Measurements from ENCODE around the gene TEDC1.

Gene TEDC1

DNA sequence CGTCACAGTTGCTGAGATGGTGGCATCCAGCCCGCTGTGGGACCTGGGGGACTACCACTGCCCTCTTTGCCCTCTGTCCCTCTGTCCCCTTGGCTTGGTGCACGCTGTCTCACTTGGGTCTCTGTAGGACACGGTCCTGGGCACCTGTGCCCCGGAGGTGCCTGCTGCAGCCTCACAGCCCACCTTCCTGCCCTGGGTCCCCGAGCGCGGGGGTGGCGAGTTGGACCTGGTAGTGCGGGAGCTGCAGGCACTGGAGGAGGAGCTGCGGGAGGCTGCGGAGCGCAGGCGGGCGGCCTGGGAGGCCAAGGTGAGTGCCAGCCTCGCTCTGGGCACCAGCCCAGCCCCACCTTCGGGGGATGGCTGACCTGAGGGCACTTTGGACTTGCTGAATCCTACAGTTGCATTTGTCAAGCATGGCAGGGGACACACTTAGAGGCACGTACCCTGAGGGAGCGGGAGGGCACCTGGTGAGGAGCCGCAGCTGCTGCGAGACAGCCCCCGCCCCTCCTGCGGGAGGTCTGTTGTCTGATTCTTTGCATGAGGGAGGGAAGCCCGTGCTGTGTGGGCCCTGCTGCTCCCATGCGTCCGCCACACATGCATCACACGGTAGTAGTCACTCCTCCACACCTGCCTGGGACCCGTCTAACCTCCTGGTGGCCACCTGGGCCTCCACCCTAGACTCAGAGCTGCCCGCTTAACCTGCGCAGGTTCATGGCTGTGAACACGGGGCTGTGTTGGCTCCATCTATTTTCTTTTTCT lies 6.8 kb downstream of the TEDC1 start:
- no peak for DNase-seq

- no peak for DNase-seq
These were observed 7.6 kb downstream of the TEDC1 start for GRCh38 chr14:105498430-105499255.

- DNase-seq = no peak
These were observed 8.4 kb downstream of the TEDC1 start for GRCh38 chr14:105499256-105500035.

- no peak for DNase-seq
These were observed 9.1 kb downstream of the TEDC1 start for GRCh38 chr14:105500036-105500725.

DNA sequence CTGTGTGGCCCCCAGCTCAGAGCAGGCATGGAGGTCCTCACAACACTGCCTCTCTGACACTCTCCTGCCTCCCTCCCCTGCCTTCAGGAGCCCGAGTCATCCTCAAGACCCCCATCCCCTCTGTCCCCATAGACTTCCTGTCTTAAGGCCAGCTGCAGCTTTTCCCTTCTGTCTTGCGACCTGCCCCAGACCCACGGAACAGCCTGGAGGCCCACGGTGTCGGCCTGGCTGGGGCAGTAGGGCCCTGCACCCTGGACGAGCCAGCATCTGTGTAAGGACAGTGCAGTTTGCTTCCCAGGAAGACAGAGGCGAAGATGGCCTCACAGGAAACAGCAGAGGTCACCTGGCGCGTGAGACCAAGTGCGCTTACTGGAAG lies 9.7 kb downstream of the TEDC1 start:
- DNase-seq = no peak

DNA sequence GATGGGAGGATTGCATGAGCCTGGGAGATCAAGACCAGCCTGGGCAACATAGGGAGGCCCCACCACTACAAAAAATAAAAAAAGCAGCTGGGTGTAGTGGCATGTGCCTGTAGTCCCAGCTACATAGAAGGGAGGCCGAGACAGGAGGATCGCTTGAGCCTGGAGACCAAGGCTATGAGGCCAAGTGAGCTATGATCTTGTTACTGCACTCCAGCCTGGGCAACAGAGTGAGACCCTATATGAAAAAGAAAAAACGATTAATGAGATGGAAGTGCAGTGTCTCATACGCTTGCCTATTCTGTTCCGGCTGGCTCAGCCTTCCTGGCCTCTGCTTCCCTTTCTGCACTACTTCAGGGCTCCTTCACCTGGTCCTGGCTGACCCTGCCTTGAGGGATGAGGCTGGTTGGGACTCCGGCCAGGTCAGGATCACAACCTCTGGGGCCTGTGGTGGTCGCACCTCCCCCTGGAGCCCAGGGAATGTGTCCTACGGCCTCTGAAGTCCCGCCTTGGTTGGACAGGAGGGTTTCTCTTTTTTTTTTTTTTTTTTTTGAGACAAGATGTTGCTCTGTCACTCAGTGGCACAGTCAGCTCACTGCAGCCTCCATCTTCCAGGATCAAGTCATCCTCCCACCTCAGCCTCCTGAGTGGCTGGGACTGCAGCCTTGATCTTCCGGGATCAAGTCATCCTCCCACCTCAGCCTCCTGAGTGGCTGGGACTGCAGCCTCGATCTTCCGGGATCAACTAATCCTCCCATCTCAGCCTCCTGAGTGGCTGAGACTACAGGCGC lies 10.7 kb downstream of the TEDC1 start:
- DNase-seq = no peak

DNA sequence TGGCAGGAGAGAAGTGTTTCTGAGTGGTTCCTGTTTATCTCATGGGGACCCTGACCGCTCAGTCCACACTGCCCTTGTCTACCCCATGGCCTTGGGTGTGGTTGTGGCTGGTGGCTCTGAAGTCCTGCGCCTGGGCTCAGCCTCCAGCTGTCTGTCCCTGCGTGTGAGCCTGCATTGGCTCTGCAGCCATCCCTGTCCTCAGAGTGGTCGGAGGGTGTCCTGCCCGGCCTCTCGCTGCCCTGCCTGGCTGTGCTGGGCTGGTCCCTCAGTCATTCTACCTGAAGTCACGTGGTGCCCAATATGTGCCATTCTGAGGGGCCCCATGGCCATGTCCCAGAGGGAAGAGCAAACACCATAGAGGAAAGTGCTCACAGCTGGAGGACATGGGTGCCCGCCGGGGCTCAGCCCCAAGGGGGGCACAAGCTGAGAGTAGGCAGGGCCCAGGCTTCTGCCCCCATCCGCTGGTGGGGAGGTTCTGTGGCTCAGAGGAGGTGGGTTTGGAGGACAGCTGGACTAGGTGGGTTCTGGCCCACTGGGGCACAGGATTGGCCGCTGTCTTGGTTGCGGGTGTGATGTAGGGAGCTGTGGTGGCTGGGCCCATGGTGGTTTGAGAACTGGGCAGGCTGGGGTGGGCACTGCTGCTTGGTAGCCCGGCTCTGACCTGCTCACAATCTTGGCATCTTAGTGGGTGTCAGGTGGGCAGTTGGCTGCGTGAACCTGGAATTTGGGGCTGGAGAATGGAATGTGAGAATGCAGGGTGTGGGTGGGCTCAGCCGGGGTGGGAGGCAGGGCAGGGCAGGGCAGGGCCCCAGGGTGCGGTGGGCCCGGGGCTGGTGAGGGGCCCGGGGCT lies 11.6 kb downstream of the TEDC1 start:
- no peak for DNase-seq

GRCh38 chr14:105503296-105503640 lies 12.2 kb downstream of the TEDC1 start:
- no peak for DNase-seq

DNA sequence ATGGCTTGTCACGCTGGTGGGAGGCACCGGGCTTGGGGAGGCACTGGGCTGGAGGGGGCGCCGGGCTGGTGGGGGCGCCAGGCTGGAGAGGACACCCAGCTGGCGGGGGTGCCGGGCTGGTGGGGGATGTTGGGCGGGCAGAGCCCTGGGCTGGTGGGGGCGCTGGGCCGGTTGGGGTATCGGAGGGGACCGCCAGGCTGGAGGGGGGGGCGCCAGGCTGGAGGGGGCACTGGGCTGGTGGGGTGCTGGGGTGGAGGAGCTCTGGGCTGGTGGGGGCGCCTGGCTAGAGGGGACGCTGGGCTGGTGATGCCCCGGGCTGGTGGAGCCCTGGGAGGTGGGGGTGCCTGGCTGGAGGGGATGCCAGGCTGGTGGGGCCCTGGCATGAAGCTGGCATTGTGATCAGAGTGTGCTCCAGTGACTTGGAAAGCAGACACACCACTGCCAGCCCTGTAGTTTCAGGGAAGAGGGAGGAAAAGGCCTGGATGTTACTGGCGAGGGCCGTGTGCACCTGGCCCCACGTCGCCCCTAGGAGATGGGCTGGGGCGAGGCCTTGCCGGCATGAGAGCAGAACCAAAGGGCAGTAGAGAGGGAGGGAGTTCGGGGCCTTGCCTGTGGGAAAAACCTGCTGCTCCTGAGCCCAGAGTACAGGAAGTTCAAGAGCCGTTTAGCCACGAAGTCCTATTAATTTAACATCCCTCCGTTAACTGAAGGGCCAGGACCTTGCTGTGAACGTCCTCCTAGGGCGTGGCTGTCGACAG lies 13.1 kb downstream of the TEDC1 start:
- DNase-seq = no peak

- no peak for DNase-seq
These were observed 14.1 kb downstream of the TEDC1 start for GRCh38 chr14:105505101-105505500.

- DNase-seq = no peak
These were observed 16.2 kb downstream of the TEDC1 start for GRCh38 chr14:105507247-105507646.

GRCh38 chr14:105508069-105508468 lies 17.0 kb downstream of the TEDC1 start:
- no peak for DNase-seq

DNA sequence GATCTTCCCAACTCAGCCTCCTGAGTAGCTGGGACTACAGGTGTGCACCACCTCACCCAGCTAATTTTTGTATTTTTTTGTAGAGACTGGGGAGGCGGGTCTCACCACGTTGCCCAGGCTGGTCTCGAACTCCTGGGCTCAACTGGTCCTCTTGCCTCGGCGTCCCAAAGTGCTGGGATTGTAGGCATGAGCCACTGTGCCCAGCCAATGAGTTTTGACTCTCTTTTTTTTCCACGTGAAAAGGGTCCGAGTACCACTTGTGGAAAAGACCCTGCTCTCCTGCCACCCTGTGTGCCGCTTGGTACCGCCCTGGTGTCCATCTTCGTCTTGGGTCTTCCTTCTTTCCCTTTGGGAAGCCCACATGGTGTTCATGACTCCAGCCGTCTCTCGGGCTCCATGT lies 17.6 kb downstream of the TEDC1 start:
- DNase-seq = no peak

DNA sequence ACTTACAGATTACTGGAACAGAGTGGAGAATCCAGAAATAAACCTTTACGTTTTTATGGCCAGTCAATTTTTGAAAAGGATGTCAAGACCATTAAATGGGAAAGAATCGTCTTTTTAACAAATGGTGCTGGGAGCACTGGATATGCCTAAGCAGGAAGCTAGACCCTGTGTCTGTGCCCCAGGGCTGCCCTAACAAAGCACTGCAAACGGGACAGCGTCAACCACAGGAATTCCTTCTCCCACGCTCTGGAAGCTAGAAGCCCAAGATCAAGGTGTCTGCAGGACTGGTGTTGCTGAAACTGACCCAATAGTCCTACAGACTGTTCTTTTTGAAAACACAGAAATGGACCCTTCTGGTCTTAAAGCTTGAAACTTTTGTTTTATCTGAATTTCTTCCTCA lies 26.1 kb downstream of the TEDC1 start:
- no peak for DNase-seq

GRCh38 chr14:105519946-105520698 lies 29.1 kb downstream of the TEDC1 start:
- DNase-seq = no peak

DNA sequence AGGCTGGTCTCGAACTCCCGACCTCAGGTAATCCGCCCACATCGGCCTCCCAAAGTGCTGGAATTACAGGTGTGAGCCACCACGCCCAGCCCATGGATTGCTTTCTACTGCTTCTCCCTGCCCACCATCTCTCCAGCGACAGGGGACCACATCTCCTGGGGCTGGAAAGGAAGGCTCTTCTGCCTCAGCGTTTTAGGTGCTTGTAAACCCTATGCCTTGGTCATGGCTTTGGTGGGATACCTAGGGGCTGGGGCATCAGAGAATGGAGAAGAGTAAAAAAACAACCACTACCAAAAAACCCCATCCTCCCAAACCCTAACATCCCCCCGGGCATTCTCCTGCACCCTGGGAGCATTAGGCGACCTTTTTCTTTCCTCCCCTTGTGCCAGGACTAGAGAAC lies 34.3 kb downstream of the TEDC1 start:
- no peak for DNase-seq

GRCh38 chr14:105525861-105526775 lies 35.1 kb downstream of the TEDC1 start, which contains the start of gene TMEM121:
TSS of gene TMEM121 (plus strand) at chr14:105526583. CDS start at chr14:105528835, 2,252 bp downstream.
- DNase-seq = no peak

DNA sequence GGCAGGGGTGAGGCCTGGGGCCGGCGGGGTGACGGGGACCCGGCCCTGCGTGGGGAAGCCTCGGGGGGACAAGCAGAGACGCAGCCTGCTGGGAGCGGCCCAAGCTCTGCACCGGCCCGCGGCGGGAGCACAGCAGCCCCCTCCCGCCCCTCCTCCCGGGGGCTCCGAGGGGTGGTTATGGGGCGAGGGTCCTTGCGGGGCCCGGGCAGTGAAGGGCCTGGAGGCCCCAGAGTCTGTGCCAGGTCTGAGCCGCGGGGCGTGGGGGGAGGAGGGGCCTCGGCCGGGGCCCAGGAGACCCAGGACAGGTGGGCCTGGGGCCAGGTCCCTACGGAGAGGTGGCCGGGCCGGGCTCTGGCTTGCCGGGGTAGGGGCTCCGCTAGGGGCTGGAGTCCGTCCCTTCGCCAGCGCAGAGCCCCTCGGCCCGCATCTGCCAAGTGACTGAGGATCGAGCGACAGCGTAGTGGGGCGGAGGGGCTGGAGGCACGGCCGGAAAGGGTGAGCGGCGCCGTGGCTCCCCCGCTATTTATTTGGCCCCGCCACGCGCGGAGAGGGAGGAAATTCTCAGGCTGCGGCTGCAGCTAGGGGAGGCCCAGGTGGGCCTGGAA lies 35.8 kb downstream of the TEDC1 start:
- no peak for DNase-seq
